ENCODE data around the gene PCAT6.

The PCAT6 gene

GRCh38 chr1:202806845-202807450, 3.8 kb upstream of the PCAT6 start:
- H3K4me1 ChIP-seq, result peaks cover 7% of the 10 kb centered on the region
- no peak for TF ChIP-seq CTCF (IDR thresholded peaks at IDR 0.05)

GRCh38 chr1:202807451-202807925, 3.3 kb upstream of the PCAT6 start:
- no peak for TF ChIP-seq CTCF (IDR thresholded peaks at IDR 0.05)

More at GRCh38 chr1:202806845-202807450, 3.8 kb upstream of the PCAT6 start:
- peak overlapping the region; percentile 42 for H3K27ac ChIP-seq
- peak overlapping the region; percentile 25 for H2AFZ ChIP-seq
- peak overlapping the region; percentile 81 for H3K4me2 ChIP-seq (ENCODE audit: low read length)
- H3K4me3 ChIP-seq (ENCODE audit: low read depth, low read length), result peak overlapping the region; percentile 91
- H3K9ac ChIP-seq, result no peak overlapping the region
- H3K27me3 ChIP-seq (ENCODE audit: control insufficient read depth, insufficient read depth, low read length), result no peaks in the 10 kb centered on the region
- no peaks in the 10 kb centered on the region for H3K36me3 ChIP-seq (ENCODE audit: control insufficient read depth, insufficient read depth, low read length)
- no peaks in the 10 kb centered on the region for H3K9me3 ChIP-seq (ENCODE audit: control insufficient read depth, low read length)
- H3K79me2 ChIP-seq, result peaks cover 9% of the 10 kb centered on the region

GRCh38 chr1:202807926-202808757, 2.6 kb upstream of the PCAT6 start, which contains the start of gene KDM5B:
TSS of gene KDM5B (minus strand) at chr1:202808421. CDS start at chr1:202808305, 116 bp downstream.
- H3K79me2 ChIP-seq, result peaks cover 5% of the 10 kb centered on the region
- no peaks in the 10 kb centered on the region for H3K9me3 ChIP-seq (ENCODE audit: control insufficient read depth, low read length)
- H3K9ac ChIP-seq, result peak within 1 kb of the TSS; percentile 67
- TF ChIP-seq CTCF (IDR thresholded peaks at IDR 0.05), result no peak
- peaks cover 7% of the 10 kb centered on the region for H3K4me1 ChIP-seq
- peak within 1 kb of the TSS; percentile 78 for H2AFZ ChIP-seq
- H3K36me3 ChIP-seq (ENCODE audit: control insufficient read depth, insufficient read depth, low read length), result no peaks in the 10 kb centered on the region
- peak within 1 kb of the TSS; percentile 81 for H3K4me2 ChIP-seq (ENCODE audit: low read length)
- H3K27ac ChIP-seq, result peak within 1 kb of the TSS; percentile 59
- H3K4me3 ChIP-seq (ENCODE audit: low read depth, low read length), result peak within 1 kb of the TSS; percentile 91
- H3K27me3 ChIP-seq (ENCODE audit: control insufficient read depth, insufficient read depth, low read length), result no peaks in the 10 kb centered on the region

More at GRCh38 chr1:202807451-202807925, 3.3 kb upstream of the PCAT6 start:
- no peaks in the 10 kb centered on the region for H3K9me3 ChIP-seq (ENCODE audit: control insufficient read depth, low read length)
- peak overlapping the region; percentile 59 for H3K27ac ChIP-seq
- peaks cover 8% of the 10 kb centered on the region for H3K79me2 ChIP-seq
- H3K9ac ChIP-seq, result peak overlapping the region; percentile 67
- peak overlapping the region; percentile 91 for H3K4me3 ChIP-seq (ENCODE audit: low read depth, low read length)
- peak overlapping the region; percentile 78 for H2AFZ ChIP-seq
- no peaks in the 10 kb centered on the region for H3K36me3 ChIP-seq (ENCODE audit: control insufficient read depth, insufficient read depth, low read length)
- H3K4me2 ChIP-seq (ENCODE audit: low read length), result peak overlapping the region; percentile 81
- H3K27me3 ChIP-seq (ENCODE audit: control insufficient read depth, insufficient read depth, low read length), result no peaks in the 10 kb centered on the region
- peaks cover 7% of the 10 kb centered on the region for H3K4me1 ChIP-seq

- H3K4me2 ChIP-seq (ENCODE audit: low read length), result no peak overlapping the region
- H2AFZ ChIP-seq, result peak overlapping the region; percentile 95
- peak overlapping the region; percentile 83 for H3K27ac ChIP-seq
- peaks cover 7% of the 10 kb centered on the region for H3K4me1 ChIP-seq
- no peaks in the 10 kb centered on the region for H3K36me3 ChIP-seq (ENCODE audit: control insufficient read depth, insufficient read depth, low read length)
- H3K79me2 ChIP-seq, result peaks cover 2% of the 10 kb centered on the region
- no peaks in the 10 kb centered on the region for H3K9me3 ChIP-seq (ENCODE audit: control insufficient read depth, low read length)
- no peaks in the 10 kb centered on the region for H3K27me3 ChIP-seq (ENCODE audit: control insufficient read depth, insufficient read depth, low read length)
- TF ChIP-seq CTCF (IDR thresholded peaks at IDR 0.05), result no peak
- H3K9ac ChIP-seq, result no peak overlapping the region
- peak overlapping the region; percentile 64 for H3K4me3 ChIP-seq (ENCODE audit: low read depth, low read length)
Measured at GRCh38 chr1:202809597-202810159, 1.1 kb upstream of the PCAT6 start.
